Measurements from ENCODE around the gene APPL1.

The APPL1 gene

GRCh38 chr3:57227204-57227929, at the start of gene APPL1:
TSS of gene APPL1 (plus strand) at chr3:57227729. CDS start at chr3:57227884, 155 bp downstream.
- DNase-seq, result peak; percentile 73

GRCh38 chr3:57179580-57180410, 47.7 kb upstream of the APPL1 start:
- DNase-seq, result no peak

DNA sequence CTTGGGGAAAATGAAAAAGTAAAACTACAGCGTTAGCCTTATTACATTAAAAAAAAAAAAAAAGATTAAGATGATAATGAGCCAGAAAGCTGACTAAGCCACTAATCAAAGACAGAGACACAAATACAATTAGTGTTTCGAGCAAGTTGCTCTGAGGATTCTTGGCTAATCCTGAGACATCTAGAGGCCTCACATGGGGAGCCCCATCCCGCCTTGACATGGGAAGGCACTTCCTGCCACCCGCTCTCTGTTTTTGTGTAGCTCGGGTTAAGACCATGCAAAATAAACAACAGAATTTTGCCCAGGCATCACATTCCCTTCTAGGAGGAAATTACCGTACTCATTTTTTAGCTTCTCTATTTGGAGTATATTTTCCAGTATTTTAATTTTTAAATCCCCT, 43.0 kb upstream of the APPL1 start:
- no peak for DNase-seq

GRCh38 chr3:57192028-57192427, 35.5 kb upstream of the APPL1 start:
- DNase-seq, result no peak

DNA sequence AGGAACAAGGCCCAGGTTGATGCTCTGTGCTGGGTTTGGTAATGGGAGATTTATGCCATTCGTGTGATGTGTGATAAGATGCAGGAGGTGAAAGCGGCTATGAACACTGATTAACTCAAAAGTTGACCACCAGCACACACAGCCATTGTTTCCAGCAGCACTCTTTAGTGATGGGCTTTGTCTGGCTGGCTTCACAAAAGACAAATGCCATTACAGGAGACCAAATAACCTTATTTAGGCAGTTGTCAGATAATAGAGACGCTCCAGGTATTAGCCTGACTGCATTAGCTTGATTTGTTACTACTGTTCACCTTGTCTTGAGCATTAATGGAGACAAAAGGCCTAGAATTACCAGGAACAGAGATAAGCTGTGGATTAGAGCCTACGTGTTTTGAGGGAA, 32.9 kb upstream of the APPL1 start:
- no peak for DNase-seq

- DNase-seq, result no peak
Observed at GRCh38 chr3:57199895-57200297, 27.6 kb upstream of the APPL1 start, which contains the start of gene HESX1. TSS of gene HESX1 (minus strand) at chr3:57199978. CDS start at chr3:57199918, 60 bp downstream.

GRCh38 chr3:57206423-57206822, 21.1 kb upstream of the APPL1 start:
- no peak for DNase-seq

DNA sequence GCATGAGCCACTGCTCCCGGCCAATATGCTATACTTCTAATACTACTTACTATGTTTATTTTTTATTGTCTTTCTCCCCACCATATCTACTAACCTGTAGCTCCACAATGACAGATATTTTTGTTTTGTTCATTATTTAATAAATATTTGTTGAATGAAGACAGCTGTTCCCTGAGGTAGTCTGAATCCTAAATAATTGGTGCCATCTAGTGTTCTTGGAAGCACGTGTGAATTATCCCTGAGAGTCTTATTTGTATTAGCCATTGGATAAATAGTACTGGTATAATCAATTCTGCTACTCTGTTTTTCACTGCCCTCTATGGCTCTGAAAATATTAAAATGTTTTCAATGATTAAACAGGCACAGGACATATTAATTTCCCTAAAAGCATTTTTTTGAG, 5.6 kb upstream of the APPL1 start:
- no peak for DNase-seq

DNA sequence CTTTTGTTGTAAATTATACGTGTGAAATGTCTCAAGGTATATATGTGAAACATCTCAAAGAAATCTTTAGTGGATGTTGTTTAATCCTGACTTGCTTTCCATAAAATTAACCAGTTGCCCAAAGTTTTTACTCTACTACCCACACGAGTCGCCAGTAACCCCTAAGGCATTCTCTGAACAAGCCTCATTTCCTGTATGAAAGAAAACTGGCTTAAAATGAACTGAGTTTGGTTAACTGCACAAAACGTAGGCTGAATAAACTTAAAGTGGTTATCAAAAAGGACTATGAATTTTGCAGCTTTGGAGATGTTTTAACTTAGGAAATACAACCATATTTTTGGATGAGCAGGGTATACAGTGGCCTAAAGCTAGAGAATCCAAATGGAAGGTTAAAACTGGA, 2.7 kb upstream of the APPL1 start:
- DNase-seq, result no peak

- DNase-seq, result no peak
Observed at GRCh38 chr3:57226176-57226575, 1.4 kb upstream of the APPL1 start.

- peak; percentile 6 for DNase-seq
Observed at GRCh38 chr3:57227930-57228751, 612 bp downstream of the APPL1 start.

- no peak for DNase-seq
Observed at GRCh38 chr3:57230006-57230405, 2.5 kb downstream of the APPL1 start.

DNA sequence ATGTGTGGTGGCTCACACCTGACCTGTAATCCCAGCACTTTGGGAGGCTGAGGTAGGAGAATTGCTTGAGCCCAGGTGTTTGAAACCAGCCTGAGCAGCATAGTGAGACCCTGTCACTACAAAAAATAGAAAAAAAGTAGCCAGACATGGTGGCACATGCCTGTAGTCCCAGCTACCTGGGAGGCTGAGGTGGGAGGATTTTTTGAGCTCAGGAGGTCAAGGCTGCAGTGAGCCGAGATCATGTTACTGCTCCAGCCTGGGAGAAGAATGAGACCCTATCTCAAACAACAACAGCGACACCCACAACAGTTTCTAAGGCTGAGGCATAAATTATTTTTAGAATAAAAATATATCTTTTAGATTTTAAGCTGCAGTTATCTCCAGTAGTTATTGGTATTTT, 6.3 kb downstream of the APPL1 start:
- no peak for DNase-seq

GRCh38 chr3:57234613-57235575, 7.4 kb downstream of the APPL1 start:
- DNase-seq, result no peak

DNA sequence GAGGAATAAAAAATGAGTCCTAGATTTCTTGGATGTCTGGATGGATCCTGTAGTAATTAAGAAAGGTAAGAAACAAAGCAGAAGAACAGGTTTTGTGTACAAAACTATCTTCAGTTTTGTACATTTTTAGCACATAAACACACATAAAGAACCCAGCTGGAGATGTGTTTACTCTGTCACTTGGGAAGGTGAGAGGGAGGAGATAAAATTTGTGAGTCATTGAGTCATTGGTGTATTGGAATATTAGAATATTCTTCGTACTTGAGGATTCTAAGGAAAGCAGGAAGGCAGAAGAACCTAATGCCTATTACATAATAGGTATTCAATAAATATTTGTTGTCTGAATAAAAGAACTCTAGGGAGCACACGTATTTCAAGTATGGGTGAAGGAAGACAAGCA, 17.4 kb downstream of the APPL1 start:
- no peak for DNase-seq

DNA sequence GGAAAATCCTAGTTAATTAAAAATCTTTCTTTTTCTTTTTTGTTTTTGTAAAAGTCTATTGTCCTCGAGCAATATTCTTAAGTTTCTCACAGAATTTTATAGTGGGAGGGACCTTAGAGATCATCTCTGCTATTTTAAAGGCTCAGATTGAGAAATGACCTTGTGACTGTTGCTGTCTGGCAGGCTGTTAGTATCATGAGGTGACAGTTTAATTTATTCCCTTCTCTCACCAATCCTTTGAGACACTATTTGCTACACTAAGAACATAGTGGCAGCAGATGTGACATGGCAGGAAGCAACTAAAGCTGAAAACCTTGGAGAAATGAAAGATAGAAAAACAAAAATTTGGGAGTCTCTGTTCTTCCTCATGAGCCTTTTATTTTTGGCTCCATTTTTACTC, 24.9 kb downstream of the APPL1 start:
- no peak for DNase-seq

DNA sequence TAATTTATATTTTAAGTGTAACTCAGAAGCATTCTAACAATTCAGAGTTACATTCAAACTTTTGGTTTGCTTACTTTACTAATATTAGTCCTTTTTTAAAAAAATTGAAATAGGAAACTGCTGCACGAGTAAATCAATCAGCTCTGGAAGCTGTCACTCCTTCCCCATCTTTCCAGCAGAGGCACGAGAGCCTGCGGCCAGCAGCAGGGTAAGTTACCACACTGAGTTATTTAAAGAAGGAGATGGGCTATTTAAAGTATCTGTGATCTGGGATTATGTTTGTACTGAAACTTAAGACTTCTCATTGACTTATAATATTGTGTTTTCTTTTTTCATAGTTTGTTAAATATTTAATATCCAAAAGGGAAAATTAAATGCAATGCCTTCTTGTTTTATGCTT, 29.3 kb downstream of the APPL1 start:
- DNase-seq, result no peak

DNA sequence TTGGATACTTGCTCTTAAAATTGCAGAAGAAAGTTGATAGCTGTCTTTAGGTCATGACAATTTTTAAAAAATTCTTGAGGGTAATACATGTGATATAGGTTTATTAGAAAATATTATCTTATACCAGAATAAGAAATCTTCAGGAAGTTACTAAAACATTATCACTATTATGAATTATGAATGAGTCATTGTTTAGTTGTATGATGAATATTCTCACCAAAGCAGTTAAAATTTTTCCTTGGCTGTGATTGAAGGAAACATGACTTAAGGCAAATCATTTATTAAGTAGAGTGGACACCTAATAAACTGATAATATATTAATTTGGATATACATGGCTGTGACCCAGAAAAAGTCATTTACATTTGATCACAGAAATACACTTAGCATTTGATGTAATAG, 30.1 kb downstream of the APPL1 start:
- no peak for DNase-seq

DNA sequence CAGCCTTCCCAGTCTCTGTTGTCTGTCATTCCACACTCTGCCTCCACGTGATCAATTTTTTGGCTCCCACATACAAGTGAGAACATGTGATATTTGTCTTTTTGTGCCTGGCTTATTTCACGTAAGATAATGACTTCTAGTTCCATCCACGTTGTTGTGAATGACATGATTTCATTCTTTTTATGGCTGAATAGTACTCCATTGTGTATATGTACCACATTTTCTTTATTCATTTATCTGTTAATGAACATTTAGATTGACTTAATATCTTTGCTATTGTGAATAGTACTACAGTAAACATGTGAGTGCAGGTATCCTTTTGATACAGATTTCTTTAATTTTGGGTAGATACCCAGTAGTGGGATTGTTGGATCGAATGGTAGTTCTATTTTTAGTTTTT, 33.6 kb downstream of the APPL1 start:
- DNase-seq, result no peak

- DNase-seq, result no peak
Observed at GRCh38 chr3:57261929-57262328, 34.4 kb downstream of the APPL1 start.

- DNase-seq, result no peak
Observed at GRCh38 chr3:57268416-57268815, 40.9 kb downstream of the APPL1 start.

DNA sequence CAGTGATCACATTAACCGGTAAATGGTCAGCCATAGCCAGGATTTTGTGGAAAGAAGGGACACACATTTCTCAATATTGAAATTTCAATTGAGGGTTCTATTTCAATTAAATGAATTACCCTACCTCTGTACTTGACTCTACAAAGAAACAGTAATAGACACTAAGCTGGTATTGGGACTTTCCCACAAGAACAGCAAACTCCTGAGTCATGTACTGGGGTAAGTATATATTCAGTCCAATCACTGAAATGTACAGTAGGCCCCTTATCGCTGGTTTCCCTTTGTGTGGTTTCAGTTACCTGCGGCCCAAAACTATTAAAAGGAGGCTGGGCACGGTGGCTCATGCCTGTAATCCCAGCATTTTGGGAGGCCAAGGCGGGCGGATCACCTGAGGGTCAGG, 47.3 kb downstream of the APPL1 start:
- no peak for DNase-seq
